K562 (cell line): ENCODE data around the gene PLSCR5. TPM values are rescaled to one million over a fixed set of nuclear protein-coding genes. Genes with fewer than 3 reads are reported as not detected.
A peak's percentile ranks its signal among the peaks of the same experiment; 100 is the strongest.

Experiments used
- ATAC-seq: fragments of 200-7000 bp; cut with Tn5 transposase; 3 replicates; pipeline ENCODE4 v1.9.1; 2020; ENCODE audit warnings: moderate library complexity
- BruUV-seq: library from RNA; stranded (reverse); fragments of 400-500 nt; replicated peaks from 2 replicates; lab custom pipeline; 2021; lab: Mats Ljungman, UMichigan
- CTCF ChIA-PET: fragments of 300-600 bp; formaldehyde crosslinking; extraction: SDS; loops from one replicate; lab custom pipeline; 2021; ENCODE audit warnings: low intra/inter-chr PET ratio; lab: Yijun Ruan, JAX
- POLR2A ChIA-PET: fragments of 300-600, 350-650 bp; sonication (Branson Sonifier 250); formaldehyde crosslinking; extraction: SDS; loops from one replicate; lab custom pipeline; 2021; ENCODE audit warnings: antibody characterized with exemption, inconsistent platforms; lab: Yijun Ruan, JAX
- DNase-seq, 4 experiments: peaks; one replicate each; pipeline versions ENCODE4 v3.0.0 to v3.0.0-alpha.2; 2011 to 2018; ENCODE audit warnings: low spot score in 3 of 4, mixed read lengths in 3 of 4; ENCODE audit errors: extremely low read depth in 1 of 4
- FAIRE-seq: peaks from 2 replicates; lab custom pipeline; 2011; peaks lifted over from hg19 to GRCh38; lab: Jason Lieb, UNC
- H2AFZ ChIP-seq: 2 replicates; pipeline ENCODE4 v1.6.0; 2011; ENCODE audit warnings: low read depth, low read length, control low read depth, inconsistent platforms
- H3K27ac ChIP-seq: fragments of 200-600 bp; 3 replicates; pipeline ENCODE4 v1.8.0; 2011; ENCODE audit warnings: low read depth, mild to moderate bottlenecking, control low read depth, inconsistent platforms, low read length, moderate library complexity, mixed read lengths; ENCODE audit errors: extremely low read depth
- H3K27me3 ChIP-seq, 2 experiments: fragments of 300-600 bp in 1 of 2; 2 replicates in 1 of 2; 3 replicates in 1 of 2; pipeline versions ENCODE4 v1.6.0 to v1.8.0; 2011; ENCODE audit warnings: inconsistent platforms in 2 of 2, low read length in 2 of 2, mild to moderate bottlenecking in 1 of 2, mixed read lengths in 1 of 2, moderate library complexity in 1 of 2; ENCODE audit not compliant: control insufficient read depth in 2 of 2, insufficient read depth in 2 of 2
- H3K36me3 ChIP-seq: fragments of 300-600 bp; 3 replicates; pipeline ENCODE4 v1.8.0; 2011; ENCODE audit warnings: mild to moderate bottlenecking, low read length, inconsistent platforms; ENCODE audit not compliant: control insufficient read depth, insufficient read depth
- H3K4me1 ChIP-seq, 2 experiments: fragments of 200-600 bp in 1 of 2; replicated peaks in 1 of 2; 2 replicates in 1 of 2; 3 replicates in 1 of 2; pipeline versions ENCODE4 v1.5.1 to v1.8.0; 2011; ENCODE audit warnings: inconsistent platforms in 2 of 2, low read length in 2 of 2, mild to moderate bottlenecking in 1 of 2, mixed read lengths in 1 of 2, moderate library complexity in 1 of 2; ENCODE audit not compliant: control insufficient read depth in 2 of 2, insufficient read depth in 2 of 2
- H3K4me2 ChIP-seq: 2 replicates; pipeline ENCODE4 v1.6.1; 2011; ENCODE audit warnings: low read length, control low read depth, inconsistent platforms, mixed read lengths; ENCODE audit not compliant: insufficient read depth
- H3K4me3 ChIP-seq: fragments of 200-600 bp; sonication (generic), shearing (Covaris generic); 2 replicates; pipeline ENCODE4 v1.5.1; 2016; ENCODE audit warnings: control low read depth, inconsistent platforms
- H3K79me2 ChIP-seq: fragments of 200-600 bp; 3 replicates; pipeline ENCODE4 v1.8.0; 2011; ENCODE audit warnings: low read length, inconsistent platforms; ENCODE audit not compliant: control insufficient read depth, insufficient read depth
- H3K9ac ChIP-seq, 2 experiments: 2 replicates each; pipeline versions ENCODE4 v1.6.0 to v1.6.1; 2011; ENCODE audit warnings: low read depth in 2 of 2, low read length in 2 of 2, control low read depth in 1 of 2, inconsistent platforms in 1 of 2, mild to moderate bottlenecking in 1 of 2, mixed read lengths in 1 of 2; ENCODE audit not compliant: insufficient read depth in 1 of 2
- H3K9me1 ChIP-seq: one replicate; pipeline ENCODE4 v1.6.0; 2011; ENCODE audit warnings: inconsistent platforms, mild to moderate bottlenecking, low read length, moderate library complexity; ENCODE audit not compliant: control insufficient read depth, insufficient read depth
- H3K9me3 ChIP-seq: replicated peaks from 2 replicates; pipeline ENCODE4 v1.5.1; 2011; ENCODE audit warnings: low read depth, low read length, inconsistent platforms; ENCODE audit not compliant: control insufficient read depth, insufficient read depth
- H4K20me1 ChIP-seq: replicated peaks from 2 replicates; pipeline ENCODE4 v1.6.1; 2011; ENCODE audit warnings: low read length, inconsistent platforms, mixed read lengths; ENCODE audit not compliant: control insufficient read depth, insufficient read depth
- CBX8 ChIP-seq: fragments of 200-600 bp; sonication (generic); IDR thresholded peaks from 2 replicates; pipeline ENCODE4 v1.6.1; 2012; ENCODE audit warnings: borderline replicate concordance, mixed run types, low read depth, mild to moderate bottlenecking, moderate library complexity, mixed read lengths, low read length, control low read depth, inconsistent platforms; ENCODE audit not compliant: poor library complexity, severe bottlenecking; ENCODE audit errors: extremely low read depth
- E2F5 ChIP-seq: sonication (generic); formaldehyde crosslinking; IDR thresholded peaks from 2 replicates; pipeline ENCODE4 v1.8.0; 2022; ENCODE audit warnings: mild to moderate bottlenecking, missing genetic modification reagents
- GTF2F1 ChIP-seq: IDR thresholded peaks from 2 replicates; pipeline ENCODE4 v1.6.1; 2011; ENCODE audit warnings: low read depth, low read length, improper control_type of control experiment
- HBP1 ChIP-seq: fragments of 450-650 bp; formaldehyde crosslinking; IDR thresholded peaks from 2 replicates; pipeline ENCODE4 v1.4.0; 2022; ENCODE audit warnings: missing genetic modification characterization
- JUND ChIP-seq, 2 experiments: IDR thresholded peaks; 2 replicates in 1 of 2; 3 replicates in 1 of 2; pipeline ENCODE4 v1.6.1; 2011; ENCODE audit warnings: borderline replicate concordance in 2 of 2, low read depth in 2 of 2, low read length in 2 of 2, improper control_type of control experiment in 1 of 2, missing biosample characterization in 1 of 2, missing genetic modification characterization in 1 of 2, missing genetic modification reagents in 1 of 2
- MYNN ChIP-seq, 2 experiments: sonication (generic); formaldehyde crosslinking in 1 of 2; IDR thresholded peaks; 2 replicates each; pipeline versions ENCODE4 v1.5.0 to v1.6.1; 2016 to 2020; ENCODE audit warnings: antibody characterized with exemption in 1 of 2, missing genetic modification reagents in 1 of 2
- NCOA2 ChIP-seq, 2 experiments: fragments of 450-650 bp; IDR thresholded peaks; 2 replicates each; pipeline ENCODE4 v1.6.1; 2018; ENCODE audit warnings: mild to moderate bottlenecking in 2 of 2, moderate library complexity in 1 of 2; ENCODE audit not compliant: partially characterized antibody in 2 of 2
- PATZ1 ChIP-seq: fragments of 250-450 bp; sonication (Bioruptor Pico); IDR thresholded peaks from 2 replicates; pipeline ENCODE4 v1.5.0; 2020; ENCODE audit warnings: mild to moderate bottlenecking, borderline replicate concordance
- STAG1 ChIP-seq: sonication (generic); formaldehyde crosslinking; IDR thresholded peaks from 2 replicates; pipeline ENCODE4 v1.5.0; 2020; ENCODE audit warnings: missing genetic modification reagents, borderline replicate concordance
- TFAP4 ChIP-seq: sonication (generic); formaldehyde crosslinking; IDR thresholded peaks from 2 replicates; pipeline ENCODE4 v1.8.0; 2022; ENCODE audit warnings: missing genetic modification reagents, mild to moderate bottlenecking, moderate library complexity, borderline replicate concordance
- XRCC4 ChIP-seq: IDR thresholded peaks from one replicate; pipeline ENCODE4 v1.6.1; 2011; ENCODE audit not compliant: insufficient read depth, insufficient read length; ENCODE audit errors: extremely low read depth
- ZNF778 ChIP-seq: fragments of 450-650 bp; formaldehyde crosslinking; IDR thresholded peaks from 2 replicates; pipeline ENCODE4 v1.4.0; 2020; ENCODE audit warnings: mild to moderate bottlenecking, moderate library complexity
- in situ Hi-C: fragments of 300-500 bp; cut with MboI; formaldehyde crosslinking; loops from 4 replicates; pipeline ENCODE4 v1.15.0; 2018; ENCODE audit warnings: inconsistent platforms, mixed read lengths
- intact Hi-C: fragments of 100-400 bp; cut with micrococcal nuclease; formaldehyde crosslinking; loops from 2 replicates; pipeline ENCODE4 v1.14.2; 2022
- polyA plus RNA-seq, 8 experiments: library from polyadenylated mRNA; depleted of rRNA in 4 of 8; stranded (reverse) in 5 of 8; unstranded in 3 of 8; fragments of >200 nt; fragmentation: Nextera tagmentation in 2 of 8; fragmentation: Illumina TruSeq in 1 of 8; extraction: Ambion mirVana in 2 of 8; extraction: Trizol in 1 of 8; gene quantifications; 2 replicates each; pipeline versions ENCODE4 v1.2.1 to v1.2.3, GENCODE V29; 2011 to 2014; ENCODE audit warnings: inconsistent platforms in 1 of 8, missing spikeins in 1 of 8
- total RNA-seq, 7 experiments: library from RNA; depleted of rRNA in 6 of 7; stranded (reverse); fragments of >200 nt in 6 of 7; fragmentation: Illumina TruSeq in 2 of 7; extraction: Trizol in 2 of 7; gene quantifications; 2 replicates each; pipeline versions ENCODE4 v1.2.1 to v1.2.3, GENCODE V29; 2011 to 2021; ENCODE audit warnings: low replicate concordance in 1 of 7

PLSCR5 gene
- total and polyA plus RNA-seq, 9 of the 15 experiments (the other 6 are each of a cell fraction or from before 2014, with no cell fraction given) = not detected

- FAIRE-seq = no peak
- TF ChIP-seq ZNF778 (CRISPR knock-in tag) (no peak), MYNN (IDR thresholded peaks at IDR 0.05) (no peak), MYNN (CRISPR knock-in tag; IDR thresholded peaks at IDR 0.05) (no peak), PATZ1 (CRISPR knock-in tag) (no peak), TFAP4 (CRISPR knock-in tag) (no peak), JUND (IDR thresholded peaks at IDR 0.05; ENCODE audit: borderline replicate concordance, low read depth, low read length) (no peak), JUND (tag; IDR thresholded peaks at IDR 0.05; ENCODE audit: borderline replicate concordance, low read depth, low read length) (no peak), XRCC4 (no peak), CBX8 (no peak), STAG1 (CRISPR knock-in tag) (no peak), HBP1 (CRISPR knock-in tag) (no peak), E2F5 (no peak), GTF2F1 (no peak), NCOA2 (IDR thresholded peaks at IDR 0.05; ENCODE audit: partially characterized antibody in 2 of 2) (no peak)
- peaks cover 0 to 15% of the 10 kb centered on the region in 2 experiments; a peak in 3 of 5 replicates for H3K4me1 ChIP-seq
- intact Hi-C loops (no loop called here), in situ Hi-C loops (no loop called here)
- no TSS peak for BruUV-seq
- ChIA-PET POLR2A (no interaction called here), CTCF (no interaction called here)
- H3K9me3 ChIP-seq = no peaks in the 10 kb centered on the region
- no peak overlapping the region for H3K4me2 ChIP-seq
- ATAC-seq = no peak
- no peak overlapping the region for H3K4me3 ChIP-seq
- H3K36me3 ChIP-seq = no peaks in the 10 kb centered on the region
- no peak for DNase-seq
- H3K9me1 ChIP-seq = no peaks in the 10 kb centered on the region
- no peaks in the 10 kb centered on the region for H3K27me3 ChIP-seq
- no peak overlapping the region for H3K27ac ChIP-seq
- no peak overlapping the region for H3K9ac ChIP-seq
- H3K79me2 ChIP-seq = peaks cover 2% of the 10 kb centered on the region; the same call in 2 of the 3 replicates
- H2AFZ ChIP-seq = peak overlapping the region; percentile 56
- no peaks in the 10 kb centered on the region for H4K20me1 ChIP-seq
Measured at GRCh38 chr3:146550070-146550615, 55.0 kb downstream of the PLSCR5 start.
